HS-27A (cell line): ENCODE data around the gene SNX25.
A peak's percentile ranks its signal among the peaks of the same experiment; 100 is the strongest.

Experiments
- DNase-seq: peaks from one replicate; pipeline ENCODE4 v3.0.0-alpha.2; 2012; ENCODE audit warnings: low read depth, missing footprints

Gene SNX25

DNA sequence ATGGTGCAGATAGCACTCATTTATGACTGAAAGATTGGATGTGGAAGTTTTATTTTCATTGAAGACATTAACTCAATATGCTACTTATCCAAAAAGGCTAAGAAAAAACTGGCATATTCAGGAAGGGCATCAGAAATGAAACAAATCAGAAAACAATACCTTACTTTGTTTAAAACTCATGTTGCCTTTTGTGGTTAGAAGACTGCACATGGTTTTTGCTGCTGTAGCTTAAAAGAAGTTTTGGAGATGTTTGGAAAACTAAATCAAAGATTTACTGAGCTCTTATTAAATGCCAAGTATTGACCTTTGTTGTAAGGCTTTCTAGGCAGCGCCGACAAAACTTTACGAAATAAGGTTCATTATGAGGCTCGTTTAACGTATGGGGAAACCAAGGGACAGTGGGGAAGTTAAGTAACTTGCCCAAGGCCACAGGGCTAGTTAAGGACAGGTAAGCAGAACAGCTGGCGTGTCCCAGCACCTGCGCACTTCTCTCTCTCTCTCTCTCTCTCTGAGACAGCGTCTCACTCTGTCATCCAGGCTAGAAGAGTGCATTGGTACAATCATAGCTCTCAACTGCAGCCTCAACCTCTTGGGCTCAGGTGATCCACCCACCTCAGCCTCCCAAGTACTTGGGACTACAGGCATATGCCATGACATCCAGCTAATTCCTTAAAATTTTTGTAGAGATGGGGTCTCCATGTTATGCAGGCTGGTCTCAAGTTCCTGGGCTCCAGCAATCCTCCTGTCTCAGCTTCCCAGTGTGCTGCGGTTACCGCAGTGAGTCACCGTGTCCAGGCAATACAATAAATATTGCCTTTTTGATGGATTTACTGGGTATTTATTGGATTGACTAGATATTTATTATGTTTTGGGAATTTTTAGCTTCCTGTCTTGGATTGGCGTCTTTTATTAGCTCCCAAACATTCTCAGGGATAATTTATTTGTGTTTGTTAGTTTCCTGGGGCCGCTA is 170.2 kb downstream of the SNX25 start:
- DNase-seq = no peak

DNA sequence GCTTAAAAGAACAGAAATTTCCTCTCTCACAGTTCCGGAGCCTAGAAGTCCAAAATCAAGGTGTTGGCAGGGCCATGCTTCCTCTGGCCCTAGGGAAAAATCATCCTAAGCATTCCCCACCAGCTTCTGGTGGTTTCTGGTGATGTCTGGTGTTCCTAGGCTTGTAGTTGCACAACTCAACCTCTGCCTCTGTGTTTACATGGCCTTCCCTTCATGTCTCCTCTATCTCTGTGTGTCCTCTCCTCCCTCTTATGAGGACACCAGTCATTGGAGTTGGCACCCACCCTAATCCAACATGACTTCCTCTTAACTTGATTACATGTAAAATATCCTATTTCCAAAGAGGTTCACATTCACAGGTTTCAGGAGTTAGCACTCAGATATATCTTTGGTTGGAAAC is 170.9 kb downstream of the SNX25 start:
- DNase-seq = no peak

- DNase-seq = no peak
Observed at GRCh38 chr4:185381288-185382196, 172.1 kb downstream of the SNX25 start.

GRCh38 chr4:185382754-185383153 is 173.4 kb downstream of the SNX25 start:
- no peak for DNase-seq

DNA sequence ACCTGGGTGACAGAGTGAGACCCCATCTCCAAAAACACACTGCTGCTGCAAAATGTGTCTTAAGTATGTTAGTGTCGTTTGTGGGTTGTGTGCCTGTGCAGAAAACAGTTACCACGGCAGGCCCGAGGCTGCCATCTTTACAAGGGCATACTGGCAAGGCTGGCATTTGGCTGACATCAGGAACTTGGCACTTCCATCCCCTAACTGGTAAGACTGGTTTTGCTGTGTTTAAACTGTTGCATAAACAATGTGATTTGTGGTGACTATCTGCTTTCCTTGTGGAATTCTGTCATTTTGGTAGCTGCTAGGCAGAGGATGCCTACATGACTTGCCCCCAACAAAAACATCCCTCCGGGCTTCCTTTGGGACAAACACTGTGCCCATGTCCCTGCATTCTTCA is 174.1 kb downstream of the SNX25 start:
- DNase-seq = no peak

DNA sequence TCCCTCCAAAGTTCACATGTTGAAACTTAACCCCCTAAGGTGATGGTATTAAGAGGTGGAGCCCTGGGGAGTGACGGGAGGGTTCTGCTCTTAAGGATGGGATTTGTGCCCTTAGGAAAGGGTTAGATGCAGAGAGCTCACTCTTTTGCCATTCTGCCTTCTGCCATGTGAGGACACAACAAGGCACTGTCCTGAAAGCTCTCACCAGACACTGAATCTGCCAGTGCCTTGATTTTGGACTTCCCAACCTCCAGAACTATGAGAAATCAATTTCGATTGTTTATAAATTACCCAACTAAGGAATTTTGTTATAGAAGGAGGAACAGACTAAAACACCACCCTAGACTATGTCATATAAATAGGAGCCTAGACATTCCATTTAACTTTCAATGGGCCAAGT is 174.7 kb downstream of the SNX25 start:
- DNase-seq = no peak

- no peak for DNase-seq
Observed at GRCh38 chr4:185384930-185385331, 175.5 kb downstream of the SNX25 start.

GRCh38 chr4:185387957-185388356 is 178.6 kb downstream of the SNX25 start:
- no peak for DNase-seq

- no peak for DNase-seq
Observed at GRCh38 chr4:185390941-185391340, 181.5 kb downstream of the SNX25 start.

DNA sequence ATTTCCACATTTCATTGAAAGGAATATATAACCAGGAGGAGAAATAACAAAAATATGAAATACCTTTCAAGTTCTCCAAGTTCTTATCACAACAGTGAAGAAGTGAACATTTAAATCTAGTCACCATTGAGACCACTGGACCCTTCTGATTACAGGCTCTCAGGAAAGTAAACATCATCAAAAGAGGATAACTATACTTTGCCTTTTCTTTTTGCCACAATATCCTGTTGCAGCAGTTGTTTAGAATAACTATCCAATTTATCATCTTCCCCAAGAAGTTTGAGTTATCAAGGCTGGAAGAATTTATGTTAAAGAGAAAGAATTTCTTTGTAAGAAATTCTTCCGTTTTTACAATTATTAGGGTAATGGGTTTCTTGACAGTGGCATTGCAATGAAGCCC is 182.8 kb downstream of the SNX25 start:
- no peak for DNase-seq

GRCh38 chr4:185394568-185395237 is 185.3 kb downstream of the SNX25 start:
- no peak for DNase-seq

GRCh38 chr4:185395238-185395955 is 186.0 kb downstream of the SNX25 start, which contains the start of gene LRP2BP:
Gene LRP2BP, minus strand, starts transcription at chr4:185395924. Its CDS starts 17,738 bp downstream, at chr4:185378186.
- DNase-seq = peak; percentile 41

- DNase-seq = peak; percentile 61
Observed at GRCh38 chr4:185395956-185396723, 186.7 kb downstream of the SNX25 start.

DNA sequence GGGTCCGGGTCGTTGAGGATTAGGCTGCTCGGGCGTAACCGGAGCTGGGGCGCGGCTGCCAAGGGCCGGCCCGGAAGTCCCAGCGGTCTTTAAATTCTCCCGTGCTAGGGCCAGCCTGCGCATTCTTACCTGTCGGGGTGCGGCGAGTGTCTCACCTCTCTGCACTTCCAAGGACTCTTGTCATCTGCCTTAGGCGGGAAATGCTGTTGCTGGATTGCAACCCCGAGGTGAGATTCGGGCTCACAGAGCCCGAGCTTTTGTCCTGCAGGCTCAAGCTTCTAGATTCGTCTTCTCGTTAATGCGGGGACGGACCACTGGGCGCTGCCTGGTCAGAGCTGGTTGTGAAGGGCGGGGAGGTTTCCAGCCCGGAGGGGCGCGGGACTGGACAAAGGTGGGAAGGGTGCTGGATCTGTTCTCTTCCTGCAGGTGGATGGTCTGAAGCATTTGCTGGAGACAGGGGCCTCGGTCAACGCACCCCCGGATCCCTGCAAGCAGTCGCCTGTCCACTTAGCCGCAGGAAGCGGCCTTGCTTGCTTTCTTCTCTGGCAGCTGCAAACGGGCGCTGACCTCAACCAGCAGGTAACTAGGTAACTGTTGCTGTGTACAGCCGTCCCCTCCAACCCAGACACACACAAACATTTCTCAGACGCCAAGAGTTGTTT is 187.5 kb downstream of the SNX25 start, which contains the start of gene ANKRD37:
ANKRD37 (plus strand) TSS at position 118 of the 662 bp plus-strand sequence; CDS start at position 201, 83 bp downstream.
- DNase-seq = no peak

- DNase-seq = no peak
Observed at GRCh38 chr4:185398618-185399017, 189.2 kb downstream of the SNX25 start.

- DNase-seq = no peak
Observed at GRCh38 chr4:185399466-185399865, 190.1 kb downstream of the SNX25 start.

DNA sequence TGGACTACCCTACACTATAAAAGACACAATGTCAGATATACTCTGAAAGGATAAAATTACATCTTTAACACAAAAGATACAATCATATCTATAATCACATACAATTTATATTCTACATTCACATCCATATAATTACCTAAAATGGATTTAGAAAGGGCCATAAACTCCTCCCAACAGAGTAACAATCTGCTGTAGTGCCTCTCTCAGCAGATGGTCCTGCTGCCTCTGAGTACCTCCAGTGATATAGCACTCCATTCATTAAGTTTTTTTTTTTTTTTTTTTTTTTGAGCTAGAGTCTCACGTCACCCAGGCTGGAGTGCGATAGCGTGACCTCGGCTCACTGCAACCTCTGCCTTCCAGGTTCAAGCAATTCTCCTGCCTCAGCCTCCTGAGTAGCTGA is 194.6 kb downstream of the SNX25 start:
- DNase-seq = no peak

DNA sequence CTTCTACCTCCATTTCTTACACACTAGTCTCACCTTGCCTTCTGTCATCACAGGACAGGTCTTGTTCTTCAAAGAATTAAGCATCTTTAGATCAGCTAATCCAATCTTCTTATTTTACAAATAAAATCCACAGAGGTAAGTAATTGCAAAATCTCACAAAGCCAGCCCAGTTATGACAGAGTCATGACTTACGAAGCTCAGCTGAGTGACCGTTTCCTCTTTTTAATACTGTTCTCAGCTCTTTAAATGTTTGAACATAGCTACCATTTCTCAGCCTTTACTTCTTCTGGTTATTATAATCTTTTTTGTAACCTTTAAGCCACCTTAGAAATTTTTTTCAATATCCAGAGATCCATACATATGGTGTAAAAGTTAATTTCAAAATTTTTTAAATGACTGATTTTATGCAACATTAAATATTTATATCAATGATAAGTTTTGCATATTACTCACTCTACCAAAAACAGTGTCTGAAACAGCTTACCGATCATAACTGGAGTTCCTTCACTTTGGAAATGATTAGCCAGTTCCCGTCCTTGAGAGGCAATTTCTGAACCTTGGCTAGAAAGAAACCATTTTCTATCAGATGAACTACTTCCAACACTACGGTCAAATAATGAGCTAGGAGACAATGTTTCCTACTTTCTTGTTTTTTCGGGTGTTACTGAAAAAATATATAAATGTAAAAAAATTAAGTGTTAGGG is 196.1 kb downstream of the SNX25 start:
- DNase-seq = no peak

- DNase-seq = no peak
Observed at GRCh38 chr4:185408432-185408831, 199.0 kb downstream of the SNX25 start.
